GM10266 (cell line): ENCODE measurements around the gene MYO7A.

ENCODE experiments used
- DNase-seq: peaks from one replicate; pipeline ENCODE4 v3.0.0; 2012; ENCODE audit errors: extremely low spot score
- TF ChIP-seq, protein P1 (sequence below): IDR thresholded peaks from 2 replicates; pipeline ENCODE4 v1.5.1; 2012; ENCODE audit warnings: mild to moderate bottlenecking, low read depth; ENCODE audit not compliant: control insufficient read depth, insufficient read depth; ENCODE audit errors: missing control alignments

The MYO7A gene

DNA sequence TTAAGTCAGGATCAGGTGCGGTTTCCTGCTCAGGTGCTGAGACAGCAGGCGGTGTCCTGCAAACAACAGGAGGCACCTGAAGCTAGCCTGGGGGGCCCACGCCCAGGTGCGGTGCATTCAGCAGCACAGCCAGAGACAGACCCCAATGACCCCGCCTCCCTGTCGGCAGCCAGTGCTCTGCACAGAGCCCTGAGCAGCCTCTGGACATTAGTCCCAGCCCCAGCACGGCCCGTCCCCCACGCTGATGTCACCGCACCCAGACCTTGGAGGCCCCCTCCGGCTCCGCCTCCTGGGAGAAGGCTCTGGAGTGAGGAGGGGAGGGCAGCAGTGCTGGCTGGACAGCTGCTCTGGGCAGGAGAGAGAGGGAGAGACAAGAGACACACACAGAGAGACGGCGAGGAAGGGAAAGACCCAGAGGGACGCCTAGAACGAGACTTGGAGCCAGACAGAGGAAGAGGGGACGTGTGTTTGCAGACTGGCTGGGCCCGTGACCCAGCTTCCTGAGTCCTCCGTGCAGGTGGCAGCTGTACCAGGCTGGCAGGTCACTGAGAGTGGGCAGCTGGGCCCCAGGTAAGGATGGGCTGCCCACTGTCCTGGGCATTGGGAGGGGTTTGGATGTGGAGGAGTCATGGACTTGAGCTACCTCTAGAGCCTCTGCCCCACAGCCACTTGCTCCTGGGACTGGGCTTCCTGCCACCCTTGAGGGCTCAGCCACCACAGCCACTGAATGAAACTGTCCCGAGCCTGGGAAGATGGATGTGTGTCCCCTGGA lies at the start of gene MYO7A:
Gene MYO7A, plus strand, starts transcription at position 327 of the 772 bp plus-strand sequence. CDS start 2,389 bp downstream, outside the sequence.
- TF ChIP-seq, protein P1, sequence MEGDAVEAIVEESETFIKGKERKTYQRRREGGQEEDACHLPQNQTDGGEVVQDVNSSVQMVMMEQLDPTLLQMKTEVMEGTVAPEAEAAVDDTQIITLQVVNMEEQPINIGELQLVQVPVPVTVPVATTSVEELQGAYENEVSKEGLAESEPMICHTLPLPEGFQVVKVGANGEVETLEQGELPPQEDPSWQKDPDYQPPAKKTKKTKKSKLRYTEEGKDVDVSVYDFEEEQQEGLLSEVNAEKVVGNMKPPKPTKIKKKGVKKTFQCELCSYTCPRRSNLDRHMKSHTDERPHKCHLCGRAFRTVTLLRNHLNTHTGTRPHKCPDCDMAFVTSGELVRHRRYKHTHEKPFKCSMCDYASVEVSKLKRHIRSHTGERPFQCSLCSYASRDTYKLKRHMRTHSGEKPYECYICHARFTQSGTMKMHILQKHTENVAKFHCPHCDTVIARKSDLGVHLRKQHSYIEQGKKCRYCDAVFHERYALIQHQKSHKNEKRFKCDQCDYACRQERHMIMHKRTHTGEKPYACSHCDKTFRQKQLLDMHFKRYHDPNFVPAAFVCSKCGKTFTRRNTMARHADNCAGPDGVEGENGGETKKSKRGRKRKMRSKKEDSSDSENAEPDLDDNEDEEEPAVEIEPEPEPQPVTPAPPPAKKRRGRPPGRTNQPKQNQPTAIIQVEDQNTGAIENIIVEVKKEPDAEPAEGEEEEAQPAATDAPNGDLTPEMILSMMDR: no peak
- no peak for DNase-seq

DNA sequence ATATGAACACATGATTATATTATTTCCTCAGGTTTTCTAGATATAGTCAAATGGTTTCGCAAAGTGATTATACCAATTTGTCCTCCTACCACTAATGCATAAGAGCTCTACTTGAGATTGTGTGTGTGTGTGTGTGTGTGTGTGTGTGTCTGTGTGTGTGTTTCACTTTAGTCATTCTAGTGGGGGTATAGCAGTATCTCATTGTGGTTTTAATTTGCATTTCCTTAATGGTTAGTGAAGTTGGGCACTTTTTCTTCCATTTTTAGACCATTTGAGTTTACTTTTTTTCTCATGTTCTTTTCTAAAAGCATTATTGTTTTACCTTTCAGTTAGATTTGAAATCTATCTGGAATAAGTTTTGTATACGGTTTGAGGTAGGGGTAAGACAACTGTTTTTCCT lies 48.4 kb upstream of the MYO7A start:
- TF ChIP-seq, protein P1: no peak
- DNase-seq: no peak

DNA sequence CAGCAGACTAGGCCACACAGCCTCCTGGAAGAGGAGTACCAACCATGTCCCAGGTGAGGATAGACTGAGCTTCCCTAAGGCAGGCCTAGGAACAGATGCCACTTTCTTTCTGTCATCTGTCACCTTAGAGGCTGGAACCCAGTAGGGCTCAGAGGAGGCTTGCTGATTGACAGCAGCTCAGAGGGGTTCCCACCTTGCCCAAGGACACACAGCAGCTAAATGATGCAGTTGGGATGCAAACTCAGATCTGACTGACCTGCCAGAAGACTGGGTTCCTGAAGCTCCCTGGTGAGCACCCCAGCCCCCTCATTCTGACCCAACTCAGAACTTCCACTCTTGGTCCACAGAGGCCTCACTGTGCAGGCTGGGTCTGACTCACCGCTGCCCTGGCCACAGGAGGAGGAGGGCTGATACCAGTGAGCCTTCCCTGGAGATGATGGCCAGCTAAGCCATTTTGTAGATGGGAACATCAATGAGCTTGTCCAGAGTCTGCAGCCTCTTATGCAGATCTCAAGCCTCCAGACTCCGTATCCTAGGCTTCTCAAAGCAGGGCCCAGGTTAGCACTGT lies 47.3 kb upstream of the MYO7A start:
- no peak for DNase-seq
- TF ChIP-seq, protein P1: no peak

DNA sequence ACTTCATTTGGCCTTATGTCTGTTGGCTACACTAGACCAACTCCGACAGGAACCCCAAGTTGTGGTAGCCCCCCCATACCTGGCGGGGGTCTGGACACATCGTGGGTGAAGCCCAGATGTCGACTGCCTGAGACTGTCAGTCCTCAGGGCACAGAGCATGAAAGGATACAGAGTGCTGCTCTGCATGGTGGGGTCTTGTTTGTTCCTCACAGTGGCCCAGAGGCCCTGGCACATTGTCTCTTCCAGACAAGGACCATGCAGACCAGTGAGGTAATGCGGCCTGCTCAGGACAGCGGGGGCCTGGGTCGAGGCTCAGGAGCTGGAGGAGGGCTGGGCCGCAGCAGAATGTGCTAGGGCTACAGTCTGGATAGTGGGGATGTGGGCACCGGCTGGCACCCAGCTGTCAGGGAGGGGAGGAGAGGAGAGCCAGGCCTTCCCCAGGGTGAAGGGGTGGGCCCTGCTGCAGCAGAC lies 46.6 kb upstream of the MYO7A start:
- TF ChIP-seq, protein P1: no peak
- no peak for DNase-seq

DNA sequence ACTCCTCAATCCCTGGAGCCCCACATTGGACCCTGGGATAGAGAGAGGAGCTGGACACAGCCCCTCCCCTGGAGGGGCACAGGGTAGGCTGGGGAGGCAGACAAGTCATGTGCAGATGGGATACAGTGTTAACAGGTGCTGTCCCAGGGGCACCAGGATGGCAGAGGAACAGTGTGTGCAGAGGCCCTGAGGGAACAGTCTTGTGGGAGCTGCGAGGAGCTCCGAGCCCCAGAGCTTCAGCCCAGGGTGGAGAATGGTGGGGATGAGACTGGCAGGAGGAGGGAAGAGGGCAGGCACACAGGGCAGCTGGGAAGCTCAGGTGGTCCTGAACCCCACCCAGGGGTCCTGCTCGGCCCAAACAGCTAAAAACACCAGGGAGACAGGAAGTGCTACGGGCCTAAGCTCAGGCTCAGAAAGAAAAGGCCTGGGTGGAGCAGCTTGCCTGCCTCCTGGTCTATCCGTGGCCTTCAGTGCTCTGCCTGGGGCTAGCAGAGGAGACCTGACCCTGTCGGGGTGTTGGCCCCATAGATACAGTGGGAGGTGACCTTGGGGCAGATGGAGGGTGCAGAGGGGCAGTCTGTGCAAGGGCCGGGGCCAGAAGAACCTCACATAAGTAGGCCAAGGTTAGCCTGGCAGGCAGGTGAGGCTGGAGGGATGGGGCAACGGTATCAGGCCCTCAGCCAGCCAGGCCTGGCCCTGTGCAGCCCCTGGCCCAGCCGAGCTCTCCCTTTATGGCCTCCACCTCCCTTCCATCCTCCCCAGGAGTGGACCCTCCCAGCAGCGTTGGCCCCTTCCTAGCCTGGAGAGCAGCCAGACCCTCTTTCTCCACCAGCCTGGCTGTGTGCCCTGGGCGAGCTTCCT lies 45.8 kb upstream of the MYO7A start:
- no peak for DNase-seq
- TF ChIP-seq, protein P1: no peak

DNA sequence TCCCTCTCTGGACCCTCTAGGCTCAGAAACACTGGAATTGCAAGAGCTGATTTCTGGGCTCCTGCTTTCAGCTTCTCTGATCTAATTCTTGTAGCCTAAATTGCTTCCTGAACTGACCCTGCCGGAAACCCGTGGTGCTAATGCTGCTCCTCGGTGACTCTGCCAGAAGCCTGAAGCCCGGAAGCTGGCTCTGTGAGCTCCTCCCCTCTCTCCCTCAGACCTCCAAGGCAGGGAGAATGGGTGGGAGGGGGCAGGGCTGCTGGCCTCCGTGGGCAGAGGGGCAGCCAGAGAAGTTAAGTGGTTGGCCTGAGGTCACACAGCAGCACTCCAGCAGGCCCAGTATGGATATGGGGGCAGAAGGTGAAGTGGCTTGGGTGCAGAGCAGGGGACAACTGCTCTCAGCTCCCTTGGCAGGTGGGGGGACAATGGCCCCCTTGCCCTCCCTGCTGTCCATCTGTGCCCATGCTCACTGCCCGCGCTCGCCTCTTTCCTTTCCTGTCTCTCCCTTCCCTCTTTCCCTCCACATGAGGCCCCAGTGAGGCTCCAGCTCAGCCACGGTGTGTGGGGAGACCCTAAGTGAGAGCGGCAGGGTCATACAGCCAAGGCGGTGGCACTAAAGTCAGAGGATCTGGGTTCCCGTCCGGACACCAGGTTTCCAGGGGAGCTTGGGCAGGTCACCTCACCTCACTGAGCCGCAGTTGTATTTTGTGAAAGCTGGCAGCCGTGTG lies 45.0 kb upstream of the MYO7A start:
- TF ChIP-seq, protein P1: no peak
- no peak for DNase-seq
